Epithelial cell of prostate (primary cell): Measurements from ENCODE around the gene AGPAT4.
"Not testable (repeated sequence)": the region's sequence is repeated elsewhere in the genome, so short reads cannot be mapped to it uniquely, and the experiment has no call there.

Experiments used
- DNase-seq: peaks from one replicate; pipeline ENCODE4 v3.0.0-alpha.2; 2011; ENCODE audit warnings: low read depth, low spot score
- H3K27ac ChIP-seq: fragments of 450-650 bp; 2 replicates; pipeline ENCODE4 v1.5.1; 2017; ENCODE audit warnings: mild to moderate bottlenecking

AGPAT4 gene

DNA sequence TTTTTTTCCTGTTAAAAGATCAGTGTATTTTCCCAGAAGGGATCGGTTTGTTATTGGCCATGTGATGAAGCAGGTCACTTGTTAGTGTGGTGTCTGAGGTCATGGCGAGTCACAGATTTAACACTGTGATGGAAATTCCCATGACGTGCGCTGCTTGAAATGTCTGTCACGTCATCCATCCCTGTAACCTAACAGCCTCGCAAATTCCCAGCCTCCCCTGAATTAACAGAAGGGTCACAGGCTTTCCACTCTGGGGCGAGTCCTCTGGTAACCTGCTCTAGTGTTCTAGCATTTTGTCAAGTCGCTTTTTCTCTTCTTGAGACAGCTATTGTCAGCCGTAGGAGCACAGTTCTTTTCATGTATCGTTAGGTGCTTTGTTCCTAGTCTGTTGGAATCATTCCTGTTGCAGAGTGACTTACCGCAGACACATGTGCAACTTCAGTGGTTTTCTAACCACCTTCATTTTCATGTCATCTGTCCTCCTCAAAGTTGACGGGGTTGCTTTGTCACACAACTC lies 145.1 kb downstream of the AGPAT4 start:
- peak overlapping the region; percentile 51 for H3K27ac ChIP-seq
- DNase-seq: peak; percentile 39

DNA sequence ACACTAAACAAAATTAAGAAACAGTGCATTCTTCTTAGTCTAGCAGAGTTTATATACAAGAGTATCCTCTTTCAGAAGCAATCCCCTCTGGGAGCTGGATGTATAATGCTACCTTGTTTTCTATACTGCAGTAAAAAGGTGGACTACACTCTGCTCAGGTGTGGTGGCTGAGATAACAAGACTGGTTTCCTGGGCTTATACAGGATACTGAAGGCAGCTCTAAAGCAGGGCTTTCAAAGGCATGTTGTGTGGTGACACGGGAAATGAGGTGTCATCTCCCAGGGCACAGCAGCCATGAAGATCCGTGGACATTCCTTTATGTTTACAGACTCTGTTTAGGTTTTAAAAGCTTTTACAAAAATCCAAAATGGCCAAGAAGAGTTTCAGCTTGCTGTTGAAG lies 145.6 kb downstream of the AGPAT4 start:
- peak overlapping the region; percentile 51 for H3K27ac ChIP-seq
- DNase-seq: no peak

DNA sequence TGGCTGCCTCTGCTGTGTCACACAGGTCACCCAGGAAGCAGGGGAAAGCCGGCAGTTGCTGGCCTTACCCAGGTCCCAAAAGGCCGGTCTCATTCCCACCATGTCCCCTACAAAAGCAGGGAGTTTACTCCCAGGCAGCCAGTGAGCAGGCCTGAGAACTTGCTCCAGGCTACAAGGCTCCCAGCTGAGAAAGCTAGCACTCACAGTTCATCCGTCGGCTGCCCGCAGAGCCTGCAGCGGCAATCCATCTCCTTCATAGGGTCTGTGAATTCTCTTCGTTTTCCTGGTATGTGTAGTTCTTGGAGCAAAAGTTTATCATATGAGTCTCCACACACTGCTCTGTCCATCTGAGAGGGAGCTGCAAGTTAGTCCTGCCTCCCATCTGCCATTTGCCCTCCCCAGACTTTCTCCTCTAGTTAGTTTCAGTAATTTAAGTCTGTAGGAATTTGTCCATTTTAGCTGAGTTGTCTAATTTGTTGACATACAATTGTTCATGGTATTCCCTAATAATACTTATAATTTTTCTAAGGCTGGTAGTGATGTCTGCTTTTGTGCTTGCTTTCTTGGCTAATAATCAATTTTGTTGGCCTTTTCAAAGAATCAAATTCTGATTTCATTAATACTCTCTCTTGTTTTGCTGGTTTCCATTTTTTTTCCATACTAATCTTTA lies 146.7 kb downstream of the AGPAT4 start:
- no peak for DNase-seq
- peak overlapping the region; percentile 51 for H3K27ac ChIP-seq

DNA sequence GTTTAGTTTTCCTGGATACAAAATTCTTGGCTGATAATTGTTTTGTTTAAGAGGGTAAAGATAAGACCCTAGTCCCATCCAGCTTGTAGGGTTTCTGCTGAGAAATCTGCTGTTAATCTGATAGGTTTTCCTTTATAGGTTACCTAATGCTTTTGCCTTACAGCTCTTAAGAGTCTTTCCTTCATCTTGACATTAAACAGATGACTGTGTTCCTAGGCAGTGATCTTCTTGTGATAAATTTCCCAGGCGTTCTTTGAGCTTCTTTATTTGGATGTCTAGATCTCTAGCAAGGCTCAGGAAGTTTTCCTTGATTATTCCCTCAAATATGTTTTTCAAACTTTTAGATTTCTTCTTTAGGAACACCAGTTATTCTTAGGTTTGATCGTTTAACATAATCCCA lies 148.3 kb downstream of the AGPAT4 start:
- H3K27ac ChIP-seq: no peak overlapping the region
- DNase-seq: no peak

DNA sequence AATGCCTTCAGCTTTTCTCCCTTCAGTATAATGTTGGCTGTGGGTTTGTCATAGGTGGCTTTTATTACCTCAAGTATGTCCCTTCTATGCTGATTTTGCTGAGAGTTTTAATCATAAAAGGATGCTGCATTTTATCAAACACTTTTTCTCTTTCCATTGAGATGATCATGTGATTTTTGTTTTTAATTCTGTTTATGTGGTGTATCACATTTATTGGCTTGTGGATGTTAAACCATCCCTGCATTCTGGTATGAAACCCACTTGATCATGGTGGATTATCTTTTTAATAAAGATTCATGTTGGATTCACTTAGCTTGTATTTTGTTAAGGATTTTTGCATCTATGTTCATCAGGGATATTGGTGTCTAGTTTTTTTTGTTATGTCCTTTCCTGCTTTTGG lies 150.5 kb downstream of the AGPAT4 start:
- not testable (repeated sequence) for DNase-seq, H3K27ac ChIP-seq

DNA sequence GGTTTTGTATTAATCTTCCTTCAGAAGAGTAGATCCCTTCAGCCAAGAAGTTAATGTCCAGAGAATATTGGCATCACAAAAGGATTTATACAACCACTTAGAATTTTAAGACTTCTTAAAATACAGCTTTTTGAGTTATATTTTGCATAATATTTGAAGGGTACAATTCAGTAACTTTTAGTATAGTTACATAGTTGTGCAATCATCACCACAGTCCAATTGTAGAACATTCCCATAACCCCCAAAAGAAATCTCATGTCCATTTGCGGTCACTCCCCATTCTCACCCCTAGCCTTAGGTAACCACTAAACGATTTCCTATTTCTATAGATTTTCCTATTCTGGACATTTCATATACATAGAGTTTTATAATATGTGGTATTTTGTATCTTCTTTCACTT lies 155.9 kb downstream of the AGPAT4 start:
- no peak for DNase-seq
- no peak overlapping the region for H3K27ac ChIP-seq

DNA sequence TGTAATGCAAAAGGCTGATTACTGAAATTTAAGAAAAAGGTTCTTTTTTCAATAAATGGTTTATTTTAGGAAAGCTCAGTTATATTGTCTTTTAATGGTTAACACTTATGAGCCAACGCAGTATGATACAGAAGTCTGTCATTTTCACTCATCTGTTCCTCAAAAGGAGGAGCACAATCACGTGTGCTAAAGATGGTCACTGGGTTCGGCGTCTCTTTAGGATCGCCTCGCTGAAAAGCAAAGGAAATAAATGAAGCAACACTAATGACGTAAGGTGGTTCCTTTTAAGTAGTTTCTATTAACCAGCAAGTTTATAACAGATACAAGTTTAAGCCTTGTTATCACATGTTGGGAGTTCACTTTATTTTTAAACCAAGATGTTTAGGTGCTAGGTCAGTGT lies 156.6 kb downstream of the AGPAT4 start:
- no peak for DNase-seq
- no peak overlapping the region for H3K27ac ChIP-seq

DNA sequence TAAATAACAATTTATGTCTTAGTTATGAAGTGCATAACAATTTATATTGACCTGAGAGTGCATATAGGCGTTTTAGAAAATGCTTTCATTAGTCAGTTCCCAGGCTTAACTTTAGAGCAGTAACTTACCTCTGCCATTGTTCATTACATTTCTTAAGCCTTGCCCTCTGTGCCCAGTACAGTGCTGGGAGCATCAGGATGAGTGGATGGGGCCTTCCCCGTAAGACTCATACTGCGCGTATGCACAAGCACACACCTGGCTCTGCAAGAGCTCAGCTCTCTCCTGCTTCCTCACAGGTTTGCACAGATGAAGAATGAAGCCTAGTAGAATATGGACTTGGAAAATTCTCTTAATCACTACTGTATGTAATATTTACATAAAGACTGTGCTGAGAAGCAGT lies 157.3 kb downstream of the AGPAT4 start:
- DNase-seq: no peak
- no peak overlapping the region for H3K27ac ChIP-seq

DNA sequence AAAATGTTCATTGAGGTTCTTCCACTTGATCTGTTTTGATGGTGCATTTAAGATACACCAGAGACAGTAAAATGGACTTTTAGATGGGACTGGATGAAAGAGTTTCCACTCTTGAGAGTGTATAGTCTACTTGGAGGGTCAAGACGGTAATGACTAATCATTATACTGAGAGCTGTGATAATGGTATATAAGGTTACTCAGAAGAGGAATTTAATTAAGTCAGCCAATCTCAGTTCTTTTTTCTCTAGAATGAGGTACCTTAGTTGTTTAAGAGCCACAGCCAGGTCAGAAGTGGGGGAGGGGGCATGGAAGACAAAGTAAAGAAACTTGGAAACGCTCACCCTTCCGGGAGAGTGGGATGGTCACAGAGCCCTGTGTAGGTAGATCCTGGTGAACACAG lies 158.4 kb downstream of the AGPAT4 start:
- no peak overlapping the region for H3K27ac ChIP-seq
- DNase-seq: no peak

DNA sequence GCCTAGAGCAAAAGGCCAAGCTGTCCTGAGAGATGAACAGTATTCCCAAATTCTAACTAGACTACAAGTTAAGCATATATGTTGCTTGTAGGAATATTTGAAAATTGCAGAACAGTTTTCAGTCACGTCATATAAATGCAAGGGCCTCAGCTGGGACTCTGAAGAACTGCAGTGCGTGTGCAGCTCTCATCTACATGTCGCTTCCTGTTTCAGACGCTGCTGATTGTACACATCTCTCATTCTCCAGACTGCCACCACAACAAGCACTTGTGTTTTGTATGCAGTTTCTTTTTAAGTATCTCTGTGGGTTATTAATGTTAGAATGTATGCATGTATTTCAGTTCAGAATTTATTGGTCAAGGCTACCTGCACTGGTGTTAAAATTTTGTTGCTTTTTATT lies 162.6 kb downstream of the AGPAT4 start:
- no peak for DNase-seq
- no peak overlapping the region for H3K27ac ChIP-seq

DNA sequence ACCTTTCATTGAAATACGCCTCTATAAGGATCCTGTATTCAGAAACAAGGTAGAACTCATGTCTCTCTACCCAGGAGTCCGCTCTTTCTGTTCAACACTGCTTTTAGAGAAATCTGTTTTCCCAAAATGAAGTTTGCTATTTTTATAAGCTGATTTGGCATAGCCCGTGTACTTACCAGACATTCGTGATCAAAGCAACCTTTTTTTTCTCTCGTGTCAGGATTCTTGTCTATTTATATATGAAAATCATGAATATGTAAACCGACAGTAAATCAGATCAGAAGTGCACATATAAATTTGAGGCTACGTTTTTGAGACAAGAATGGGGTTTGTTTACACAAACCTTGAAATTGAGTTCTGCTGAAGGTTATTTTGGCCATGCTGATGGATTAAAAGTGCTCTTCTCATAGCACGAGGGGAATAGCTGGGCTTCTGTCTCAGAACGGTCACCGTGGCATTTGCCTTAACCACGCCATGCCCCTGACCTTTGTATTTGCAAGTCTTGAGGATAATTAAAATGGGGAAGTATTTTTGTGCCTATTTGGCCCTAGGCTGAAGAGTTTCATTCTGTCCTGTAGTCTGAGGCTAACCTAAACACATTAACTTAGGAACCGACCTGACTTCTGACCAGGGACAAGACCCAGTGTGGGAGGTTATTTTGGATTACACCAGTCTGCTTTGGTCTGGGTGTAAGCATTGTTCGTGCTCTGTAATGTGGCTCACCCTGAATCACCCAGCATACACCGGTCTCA lies 163.7 kb downstream of the AGPAT4 start:
- no peak overlapping the region for H3K27ac ChIP-seq
- DNase-seq: no peak

DNA sequence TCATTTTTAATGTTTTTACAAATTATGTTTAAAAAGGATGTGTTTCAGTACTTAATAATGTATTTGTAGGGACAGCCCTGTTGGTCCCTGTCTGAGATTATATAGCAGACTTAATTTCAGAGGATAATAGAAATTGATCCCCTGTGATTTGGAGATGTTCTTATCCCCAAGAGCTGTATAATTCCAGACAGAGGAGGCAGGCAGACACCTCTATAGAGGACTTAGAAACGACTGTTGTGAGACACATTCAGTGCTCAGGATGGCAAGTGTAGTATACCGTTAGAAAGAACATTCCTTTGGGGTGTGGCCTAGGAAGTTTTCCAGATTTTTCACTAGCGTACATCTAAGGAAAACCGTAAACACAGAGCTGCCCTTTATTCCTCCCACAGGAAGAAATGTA lies 164.5 kb downstream of the AGPAT4 start:
- DNase-seq: no peak
- no peak overlapping the region for H3K27ac ChIP-seq

DNA sequence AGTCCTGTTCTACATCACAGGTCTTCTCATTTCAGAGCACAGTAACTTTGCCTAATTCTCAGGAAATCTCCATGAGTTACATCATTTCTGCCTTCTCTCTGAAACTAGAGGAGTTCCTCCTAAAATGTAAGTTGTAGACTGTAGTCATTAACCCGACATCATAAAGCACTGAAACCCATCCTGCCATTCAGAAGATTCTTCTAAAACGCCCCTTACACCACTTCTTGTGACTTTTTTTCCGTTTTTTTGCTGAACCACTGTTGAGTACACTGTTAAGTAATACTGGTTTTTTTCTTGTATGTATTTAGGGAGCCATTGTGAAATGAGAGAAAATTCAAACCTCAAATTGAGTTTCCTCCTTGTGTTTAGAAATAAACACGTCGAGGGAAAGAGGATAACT lies 164.9 kb downstream of the AGPAT4 start:
- no peak for DNase-seq
- no peak overlapping the region for H3K27ac ChIP-seq

DNA sequence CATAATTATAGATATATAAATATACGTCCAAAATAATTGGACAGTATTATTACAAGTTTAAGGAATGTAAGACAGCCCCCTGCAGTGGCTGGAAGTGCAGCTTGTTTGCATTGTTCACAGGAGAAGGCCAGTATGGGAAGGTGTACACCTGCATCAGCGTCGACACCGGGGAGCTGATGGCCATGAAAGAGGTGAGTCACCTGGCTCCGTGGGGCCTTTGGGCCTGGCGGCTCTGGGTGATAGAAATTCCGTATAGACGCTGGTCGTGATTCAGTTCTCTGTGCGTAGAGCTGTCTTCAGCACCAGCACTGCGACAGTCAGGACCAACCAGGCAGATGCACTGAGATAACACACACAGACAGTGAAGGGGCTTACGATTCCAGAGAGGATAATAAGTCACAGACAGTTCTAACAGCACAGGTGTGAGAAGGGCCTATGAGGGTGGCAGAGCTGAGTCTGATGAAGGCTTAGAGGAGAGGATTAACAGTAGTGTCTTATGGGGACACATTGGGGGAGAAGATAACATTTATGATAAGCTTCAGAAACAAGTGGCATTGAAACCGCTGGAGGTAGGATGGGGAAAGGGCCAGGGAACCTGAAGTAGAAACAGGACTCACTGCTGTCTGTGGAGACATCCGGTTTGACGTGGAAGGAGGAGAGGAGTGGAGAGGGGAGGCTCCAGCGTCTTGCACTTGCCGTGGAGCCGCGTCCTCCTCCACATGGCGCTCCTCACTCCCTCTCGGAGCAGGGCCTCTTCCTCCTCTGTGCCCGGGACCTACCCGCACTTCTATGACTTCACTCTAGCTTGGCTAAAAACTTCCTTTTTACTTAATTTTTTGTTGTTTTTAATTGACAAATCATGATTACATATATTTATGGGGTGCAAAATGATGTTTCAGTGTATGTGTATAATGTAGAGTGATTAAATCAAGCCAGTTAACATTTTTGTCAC lies 165.8 kb downstream of the AGPAT4 start:
- DNase-seq: no peak
- H3K27ac ChIP-seq: no peak overlapping the region

DNA sequence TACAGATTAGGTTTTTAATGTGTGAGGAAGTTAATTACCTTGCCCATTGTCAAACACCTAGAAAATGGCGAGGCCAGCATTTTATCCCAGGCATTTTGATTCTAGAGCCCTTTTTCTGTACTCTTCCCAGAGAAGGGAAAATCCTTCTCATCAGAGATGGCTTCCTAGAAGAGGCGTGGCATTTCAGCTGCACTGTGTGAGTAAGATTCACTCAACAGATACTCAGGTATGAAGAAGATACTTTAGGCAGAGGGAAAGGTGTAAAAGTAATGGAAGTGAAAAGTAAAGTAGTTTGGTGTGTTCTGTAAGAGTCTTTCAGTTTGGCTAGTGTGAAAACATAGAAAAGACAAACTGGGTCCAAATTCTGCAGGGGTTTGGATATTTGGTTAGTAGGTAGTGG lies 168.5 kb downstream of the AGPAT4 start:
- peak; percentile 34 for DNase-seq
- peak overlapping the region; percentile 90 for H3K27ac ChIP-seq

DNA sequence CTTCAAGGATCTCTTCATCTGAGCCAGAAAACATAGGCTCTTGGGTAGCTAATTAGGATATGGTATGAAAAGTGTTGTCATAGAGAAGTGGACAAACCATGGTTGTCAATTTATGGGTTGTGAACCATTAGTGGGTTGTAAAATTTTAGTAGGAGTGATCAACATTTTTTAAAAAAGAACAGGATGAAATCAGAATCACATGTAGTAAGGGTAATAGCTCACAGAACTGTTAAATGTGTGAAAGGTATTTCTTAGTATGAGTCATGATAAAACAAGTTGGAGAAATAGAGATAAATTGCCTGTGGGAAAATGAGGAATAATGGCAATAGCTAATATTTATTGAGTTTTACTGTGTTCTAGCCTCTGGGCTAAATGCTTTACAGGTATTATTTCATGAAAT lies 168.9 kb downstream of the AGPAT4 start:
- peak overlapping the region; percentile 90 for H3K27ac ChIP-seq
- DNase-seq: peak; percentile 8

DNA sequence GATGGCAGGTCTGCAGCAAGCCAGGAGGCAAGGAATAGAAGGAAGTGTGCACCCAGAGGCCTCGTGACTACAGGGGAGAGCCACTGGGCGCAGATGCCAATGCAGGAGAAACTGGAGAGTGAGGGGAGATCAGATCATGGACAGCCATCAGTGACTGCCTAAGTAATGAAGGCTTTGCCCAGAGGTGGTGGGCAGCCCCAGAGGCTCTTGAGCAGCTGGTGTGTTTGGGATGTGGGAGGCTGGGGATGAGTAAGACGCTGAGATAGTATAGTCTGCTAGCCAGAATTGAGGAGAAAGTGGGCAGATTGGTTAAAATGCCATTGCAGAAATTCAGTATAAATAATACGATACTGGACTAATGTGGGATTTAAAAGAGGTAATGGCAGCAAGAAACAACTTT lies 170.4 kb downstream of the AGPAT4 start:
- no peak for DNase-seq

DNA sequence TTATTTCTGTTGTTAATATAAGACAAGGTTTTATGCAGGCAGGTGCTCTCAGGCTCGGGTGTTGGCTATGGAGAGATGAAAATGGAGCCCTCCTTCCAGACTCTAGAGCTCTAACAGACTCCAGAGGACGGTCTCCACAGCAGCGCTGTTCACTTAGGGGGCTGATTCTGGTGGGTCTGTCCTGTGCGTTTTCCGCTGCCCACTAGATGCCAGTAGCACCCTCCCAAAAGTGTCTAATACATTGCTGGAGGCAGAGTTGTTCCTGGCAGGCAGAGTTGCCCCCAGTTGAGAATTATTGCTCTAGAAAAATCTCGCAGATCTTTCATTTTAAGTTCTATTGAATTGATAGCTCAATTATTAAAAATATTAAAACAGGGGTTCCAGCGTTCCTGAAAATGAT lies 172.3 kb downstream of the AGPAT4 start:
- DNase-seq: no peak
- no peak overlapping the region for H3K27ac ChIP-seq

More for the DNA sequence above, 170.4 kb downstream of the AGPAT4 start:
- H3K27ac ChIP-seq: no peak overlapping the region

DNA sequence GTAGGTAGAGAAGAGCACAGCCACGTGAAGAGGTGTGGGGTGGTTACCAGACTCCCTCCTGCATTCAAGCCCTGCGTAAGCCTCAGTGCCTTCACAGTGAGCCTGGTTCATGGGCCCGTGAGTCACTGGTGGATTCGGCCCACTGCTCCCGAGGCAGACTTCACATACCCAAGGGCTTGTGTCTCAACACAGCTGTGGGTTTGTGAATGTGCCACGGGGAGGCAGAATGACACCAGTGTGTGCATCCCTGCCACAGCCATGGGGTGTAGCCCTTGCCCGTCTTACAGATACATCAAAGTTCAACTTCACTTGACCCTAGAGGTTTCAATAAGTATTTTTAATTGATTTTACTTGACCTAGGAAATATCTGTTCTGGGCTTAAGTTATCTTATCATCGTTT lies 173.8 kb downstream of the AGPAT4 start:
- DNase-seq: no peak
- H3K27ac ChIP-seq: no peak overlapping the region

DNA sequence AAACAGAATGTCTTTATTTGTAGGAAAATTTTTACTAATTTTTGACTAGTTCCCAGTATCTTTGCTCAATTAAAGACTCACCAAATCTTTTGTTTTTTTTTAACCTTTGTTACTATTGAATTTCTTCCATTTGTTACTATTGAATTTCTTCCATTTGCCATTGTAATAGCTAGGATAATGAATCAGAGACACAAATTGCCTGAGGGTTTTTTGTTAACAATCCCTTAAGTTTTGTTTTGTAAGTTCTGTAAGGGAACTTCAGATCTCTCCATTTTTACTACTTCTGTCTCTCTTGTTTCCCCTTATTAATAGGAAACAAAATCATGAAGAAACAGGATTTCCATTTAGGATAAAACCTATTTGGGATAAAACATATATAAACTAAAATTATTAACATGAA lies 177.9 kb downstream of the AGPAT4 start:
- H3K27ac ChIP-seq: no peak overlapping the region
- DNase-seq: no peak

DNA sequence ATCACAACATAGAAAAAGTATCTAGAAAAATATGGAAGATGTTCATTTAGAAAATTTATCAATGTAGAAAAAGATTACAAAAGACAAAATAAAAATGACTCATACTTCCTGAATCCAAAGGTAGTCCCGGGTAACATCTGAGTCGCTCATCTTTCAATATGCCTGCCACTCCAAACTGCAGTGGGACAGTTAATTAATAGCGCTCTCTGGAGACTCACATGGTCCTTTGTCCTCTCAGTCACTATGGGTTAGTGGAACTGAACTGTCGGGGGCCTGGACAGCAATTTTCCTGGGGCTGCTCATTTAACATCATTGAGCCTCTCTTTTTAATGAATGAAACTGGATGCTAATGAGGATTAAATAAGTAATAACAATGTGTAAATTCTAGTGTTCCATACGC lies 178.9 kb downstream of the AGPAT4 start:
- H3K27ac ChIP-seq: peak overlapping the region; percentile 5
- no peak for DNase-seq
